Measurements from ENCODE around the gene PIM1.

PIM1 gene

GRCh38 chr6:37123957-37124729, 45.8 kb upstream of the PIM1 start:
- no peak overlapping the region for H3K4me3 ChIP-seq (ENCODE audit: low read length, poor library complexity, severe bottlenecking)
- H3K4me2 ChIP-seq (ENCODE audit: low read depth, low read length, poor library complexity, severe bottlenecking): no peak overlapping the region
- no peak overlapping the region for H2AFZ ChIP-seq (ENCODE audit: low read length)

GRCh38 chr6:37125774-37126492, 44.0 kb upstream of the PIM1 start:
- no peaks in the 10 kb centered on the region for H3K27me3 ChIP-seq (ENCODE audit: insufficient read depth, low read length, poor library complexity, severe bottlenecking)
- no peaks in the 10 kb centered on the region for H3K36me3 ChIP-seq (ENCODE audit: insufficient read depth, low read length)
- H3K4me1 ChIP-seq (ENCODE audit: insufficient read depth, low read length, poor library complexity, severe bottlenecking): no peaks in the 10 kb centered on the region
- no peak overlapping the region for H3K9ac ChIP-seq (ENCODE audit: low read depth, low read length, poor library complexity, severe bottlenecking)
- no peaks in the 10 kb centered on the region for H3K79me2 ChIP-seq (ENCODE audit: insufficient read depth, low read length)
- no peaks in the 10 kb centered on the region for H3K9me2 ChIP-seq (replicated peaks; ENCODE audit: low read depth, low read length)
- H4K20me1 ChIP-seq (ENCODE audit: insufficient read depth, low read length, poor library complexity, severe bottlenecking): no peaks in the 10 kb centered on the region
- no peak overlapping the region for H3K4me3 ChIP-seq (ENCODE audit: low read length, poor library complexity, severe bottlenecking)
- no peak overlapping the region for H2AFZ ChIP-seq (ENCODE audit: low read length)
- TF ChIP-seq CTCF (conservative IDR thresholded peaks at IDR 0.05; ENCODE audit: low read length) (no peak), EZH2phosphoT487 (IDR thresholded peaks at IDR 0.05; ENCODE audit: borderline replicate concordance) (no peak)
- no peaks in the 10 kb centered on the region for H3K9me3 ChIP-seq (ENCODE audit: insufficient read depth, low read depth, low read length)
- no peaks in the 10 kb centered on the region for H3F3A ChIP-seq (ENCODE audit: low read depth)
- H3K4me2 ChIP-seq (ENCODE audit: low read depth, low read length, poor library complexity, severe bottlenecking): no peak overlapping the region

More at GRCh38 chr6:37123957-37124729, 45.8 kb upstream of the PIM1 start:
- Histone ChIP-seq H3K79me2 (ENCODE audit: insufficient read depth, low read length) (no peaks in the 10 kb centered on the region), H3F3A (ENCODE audit: low read depth) (no peaks in the 10 kb centered on the region), H3K9me2 (replicated peaks; ENCODE audit: low read depth, low read length) (no peaks in the 10 kb centered on the region), H3K9me3 (ENCODE audit: insufficient read depth, low read depth, low read length) (no peaks in the 10 kb centered on the region), H3K36me3 (ENCODE audit: insufficient read depth, low read length) (no peaks in the 10 kb centered on the region), H3K27me3 (ENCODE audit: insufficient read depth, low read length, poor library complexity, severe bottlenecking) (no peaks in the 10 kb centered on the region), H3K9ac (ENCODE audit: low read depth, low read length, poor library complexity, severe bottlenecking) (no peak overlapping the region), H4K20me1 (ENCODE audit: insufficient read depth, low read length, poor library complexity, severe bottlenecking) (no peaks in the 10 kb centered on the region), H3K4me1 (ENCODE audit: insufficient read depth, low read length, poor library complexity, severe bottlenecking) (no peaks in the 10 kb centered on the region)
- no peak for TF ChIP-seq EZH2phosphoT487 (IDR thresholded peaks at IDR 0.05; ENCODE audit: borderline replicate concordance)
- TF ChIP-seq CTCF (conservative IDR thresholded peaks at IDR 0.05; ENCODE audit: low read length): no peak

DNA sequence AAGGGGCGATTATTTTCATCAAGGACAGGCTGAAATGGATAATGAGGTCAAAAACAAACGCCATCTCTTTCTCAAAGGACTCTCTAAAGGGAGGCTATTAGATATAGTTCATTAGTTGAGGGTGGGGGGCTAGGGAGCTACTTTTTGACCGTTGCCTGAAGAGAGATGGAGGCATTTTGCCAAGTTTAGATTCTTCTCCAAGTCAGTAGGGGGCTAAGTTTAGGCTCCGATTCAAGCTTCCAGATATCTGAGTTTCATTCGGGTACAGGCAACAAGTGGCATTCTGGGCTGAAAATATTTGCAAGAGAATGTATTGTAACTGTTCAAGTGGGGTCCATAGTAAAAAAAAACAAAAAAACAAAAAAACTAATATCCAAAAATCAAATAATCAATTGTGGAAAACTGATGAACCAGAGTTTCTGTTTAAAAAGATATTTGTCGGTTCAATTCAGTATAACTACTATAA, 43.4 kb upstream of the PIM1 start:
- H3K9ac ChIP-seq (ENCODE audit: low read depth, low read length, poor library complexity, severe bottlenecking): no peak overlapping the region
- H3F3A ChIP-seq (ENCODE audit: low read depth): no peaks in the 10 kb centered on the region
- H3K27me3 ChIP-seq (ENCODE audit: insufficient read depth, low read length, poor library complexity, severe bottlenecking): no peaks in the 10 kb centered on the region
- no peak for TF ChIP-seq EZH2phosphoT487 (IDR thresholded peaks at IDR 0.05; ENCODE audit: borderline replicate concordance)
- no peak for TF ChIP-seq CTCF (conservative IDR thresholded peaks at IDR 0.05; ENCODE audit: low read length)
- H3K79me2 ChIP-seq (ENCODE audit: insufficient read depth, low read length): no peaks in the 10 kb centered on the region
- H3K9me3 ChIP-seq (ENCODE audit: insufficient read depth, low read depth, low read length): no peaks in the 10 kb centered on the region
- H3K9me2 ChIP-seq (replicated peaks; ENCODE audit: low read depth, low read length): no peaks in the 10 kb centered on the region
- H4K20me1 ChIP-seq (ENCODE audit: insufficient read depth, low read length, poor library complexity, severe bottlenecking): no peaks in the 10 kb centered on the region
- no peak overlapping the region for H3K4me2 ChIP-seq (ENCODE audit: low read depth, low read length, poor library complexity, severe bottlenecking)
- no peak overlapping the region for H2AFZ ChIP-seq (ENCODE audit: low read length)
- no peaks in the 10 kb centered on the region for H3K36me3 ChIP-seq (ENCODE audit: insufficient read depth, low read length)
- no peak overlapping the region for H3K4me3 ChIP-seq (ENCODE audit: low read length, poor library complexity, severe bottlenecking)
- no peaks in the 10 kb centered on the region for H3K4me1 ChIP-seq (ENCODE audit: insufficient read depth, low read length, poor library complexity, severe bottlenecking)

Data from Loucy (cell line).